HG03571 (cell line): ENCODE data around the gene TCF12.

Experiments used
- ATAC-seq: cut with Tn5 transposase; IDR thresholded peaks from one replicate; pipeline ENCODE4 v1.9.1; 2021; ENCODE audit not compliant: unreplicated experiment

The TCF12 gene

DNA sequence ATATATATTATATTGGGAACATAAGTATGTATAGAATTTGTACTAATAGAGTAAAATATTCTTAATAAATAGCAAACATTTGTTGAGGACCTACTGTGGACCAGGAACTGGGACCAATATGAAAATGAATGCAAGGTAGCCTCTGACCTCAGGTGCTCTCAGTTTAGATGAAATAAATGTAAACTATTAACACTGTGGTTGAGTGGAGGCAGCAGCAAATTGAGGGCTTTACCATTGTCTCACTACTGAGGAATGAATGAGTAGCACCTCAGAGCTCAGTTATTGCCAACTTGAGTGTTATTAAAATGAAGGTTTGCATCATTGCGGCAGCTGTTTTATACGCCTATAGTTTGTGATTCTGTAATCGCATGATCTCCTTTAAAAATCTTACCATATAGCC, 366.9 kb downstream of the TCF12 start:
- ATAC-seq = peak; percentile 38

DNA sequence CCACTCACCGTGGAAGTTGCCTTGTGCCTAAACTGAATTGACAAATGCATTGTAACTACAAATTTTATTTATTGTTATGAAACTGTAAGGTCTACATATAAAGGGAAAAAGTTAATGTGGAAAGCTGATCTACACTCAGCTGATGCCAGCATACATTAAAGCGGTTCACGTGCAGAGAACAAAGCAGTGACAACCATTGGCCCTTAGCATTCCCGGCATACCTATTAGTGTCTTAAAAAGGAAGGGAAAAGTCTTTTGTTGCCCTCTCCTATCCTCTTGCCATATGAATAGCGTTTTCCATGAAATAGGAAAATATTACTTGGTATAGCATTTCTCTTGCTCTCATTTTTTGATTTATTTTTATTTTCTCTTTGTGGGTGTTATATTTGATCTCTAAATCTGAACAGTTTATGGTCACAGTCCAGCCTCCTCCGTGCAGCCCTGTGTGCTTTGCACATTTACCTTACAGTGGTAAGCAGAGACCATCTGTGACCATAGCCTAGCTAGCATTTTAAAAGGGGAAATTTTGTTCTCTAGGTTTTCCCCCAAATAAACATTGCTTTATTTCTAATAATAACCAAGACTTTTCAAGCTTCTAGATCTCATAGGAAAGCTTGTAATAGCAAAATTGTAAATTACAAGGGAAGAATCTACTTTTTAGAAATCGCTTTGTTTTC, 368.1 kb downstream of the TCF12 start:
- no peak for ATAC-seq

DNA sequence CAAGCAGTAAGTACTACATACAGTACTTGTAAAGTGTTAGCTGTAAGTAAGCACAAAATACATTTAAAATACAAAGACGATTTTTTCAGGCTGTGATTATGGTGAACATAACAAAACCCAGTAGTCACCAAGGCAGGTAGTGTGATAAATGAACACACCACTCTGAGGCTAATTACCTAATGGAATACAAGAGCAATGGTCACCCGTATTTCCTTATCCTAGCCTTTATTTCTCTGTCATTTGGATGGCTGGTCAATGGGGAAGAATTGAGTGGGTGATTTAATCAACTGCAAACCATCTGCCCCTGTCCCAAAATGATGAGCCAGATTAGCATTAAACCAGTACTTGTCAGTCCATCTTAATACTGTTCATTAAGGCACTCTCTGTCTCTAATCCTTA, 368.7 kb downstream of the TCF12 start:
- no peak for ATAC-seq

DNA sequence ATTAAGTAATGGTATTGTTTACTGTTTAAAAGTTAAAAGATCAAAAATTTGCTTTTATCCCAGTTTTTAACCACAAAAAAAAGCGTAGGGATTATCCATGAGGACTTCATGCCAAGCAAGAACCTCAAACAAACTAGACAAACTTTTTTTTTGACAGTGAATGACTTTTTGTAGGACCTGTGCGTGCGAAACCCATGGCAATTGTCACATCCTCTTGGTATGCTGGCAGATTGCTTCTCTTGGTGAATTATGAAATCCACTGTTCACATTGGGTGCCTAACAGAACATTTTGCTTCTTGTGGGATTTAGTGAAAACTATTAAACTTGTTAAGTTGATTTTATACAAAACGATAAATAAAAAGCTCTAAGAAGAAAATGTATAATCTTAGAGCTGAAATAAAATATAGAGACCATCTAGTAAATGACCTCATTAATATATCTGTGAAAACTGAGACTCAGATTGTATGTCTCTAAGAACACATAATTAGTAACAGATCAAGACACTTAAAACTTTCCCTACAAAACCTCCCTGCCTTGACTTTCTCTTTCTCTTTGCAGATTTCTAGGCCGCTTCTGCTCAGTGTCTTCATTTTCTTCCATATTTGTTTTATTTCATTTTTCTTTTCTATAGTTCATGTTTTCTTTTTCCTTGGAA, 370.6 kb downstream of the TCF12 start:
- ATAC-seq = no peak

DNA sequence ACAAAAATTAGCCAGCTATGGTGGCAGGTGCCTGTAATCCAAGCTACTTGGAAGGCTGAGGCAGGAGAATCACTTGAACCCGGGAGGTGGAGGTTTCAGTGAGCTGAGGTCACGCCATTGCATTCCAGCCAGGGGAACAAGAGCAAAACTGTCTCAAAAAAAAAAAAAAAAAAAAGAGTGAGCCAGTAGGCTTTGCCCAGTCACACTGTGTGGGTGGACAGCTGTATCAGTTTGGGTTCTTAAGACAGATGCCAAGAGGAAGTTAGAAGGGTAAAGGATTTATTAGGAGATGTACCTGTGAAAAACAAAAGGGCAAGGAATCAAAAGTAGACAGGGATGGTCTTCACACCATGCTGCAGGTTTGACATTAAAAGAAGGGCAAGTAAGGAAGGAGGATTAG, 371.7 kb downstream of the TCF12 start:
- no peak for ATAC-seq

DNA sequence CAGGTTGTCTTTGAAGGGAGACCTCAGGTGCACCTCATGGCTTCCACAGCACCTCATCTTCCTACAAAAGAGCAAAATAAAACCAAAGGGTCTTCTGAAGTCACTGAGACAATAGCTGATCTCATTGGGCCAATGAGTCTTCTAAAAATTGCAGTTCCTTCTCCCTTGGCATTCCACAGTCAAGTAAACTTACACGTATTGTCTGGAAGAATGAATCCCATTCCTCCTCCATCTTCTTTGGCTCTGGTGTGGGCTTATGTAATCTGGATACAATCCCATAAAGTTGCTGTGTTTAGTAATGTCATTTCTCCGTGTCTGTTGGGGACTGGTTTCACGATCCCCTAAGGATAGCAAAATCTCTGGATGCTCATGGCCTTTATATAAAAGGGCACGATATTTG, 372.4 kb downstream of the TCF12 start:
- no peak for ATAC-seq

DNA sequence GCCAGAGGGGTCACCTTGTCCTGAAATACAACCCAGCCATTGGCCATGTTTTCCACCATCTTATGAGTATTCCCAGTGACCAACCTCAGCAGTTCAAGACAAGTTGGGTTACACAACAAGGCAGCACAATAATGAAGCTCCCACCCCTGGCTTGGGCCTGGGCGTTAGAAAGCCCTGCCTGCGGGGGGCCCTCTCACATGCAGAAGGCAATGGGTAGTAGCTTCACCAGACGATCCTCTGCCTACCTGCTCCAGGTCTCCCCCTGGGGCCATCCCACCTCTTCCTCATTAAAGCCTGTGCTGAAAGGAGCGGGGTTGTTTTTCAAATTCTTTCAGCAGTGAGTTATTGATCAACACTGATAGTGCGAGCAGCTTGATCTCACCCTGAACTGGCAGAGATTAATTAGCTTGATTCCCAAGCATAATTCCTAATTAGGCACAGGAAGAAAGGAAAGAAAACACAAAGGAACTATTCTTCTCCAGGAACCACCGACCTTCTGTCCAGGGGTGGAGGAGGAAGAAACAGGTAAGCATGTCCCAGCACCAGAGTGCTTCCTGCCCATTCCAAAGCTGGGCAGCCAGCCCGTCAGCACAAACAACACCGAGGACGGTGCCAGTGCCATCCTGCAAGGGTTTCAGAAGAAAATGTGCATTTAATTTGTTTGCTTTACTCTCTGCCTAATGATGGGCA, 378.2 kb downstream of the TCF12 start:
- ATAC-seq = no peak

DNA sequence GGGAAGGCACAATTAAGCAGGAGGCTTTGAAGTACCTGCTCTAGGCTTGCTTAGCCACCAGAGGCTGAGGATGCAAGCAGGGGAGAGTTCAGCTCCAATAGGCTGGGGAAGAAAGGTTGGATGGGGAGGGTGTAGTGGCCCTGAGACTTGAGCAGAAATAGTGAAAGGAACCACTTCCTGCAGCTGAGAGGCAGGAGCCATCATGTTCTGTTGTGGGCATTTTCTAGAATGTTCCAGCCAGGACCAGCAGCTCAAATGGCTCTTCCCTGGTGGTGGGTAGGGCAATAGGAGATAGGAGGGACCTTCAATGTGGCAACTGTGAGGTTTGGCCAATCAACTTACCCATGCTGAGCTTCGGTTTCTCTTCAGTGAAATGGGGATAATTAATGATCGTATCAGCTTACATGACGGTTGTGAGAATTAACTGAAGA, 378.7 kb downstream of the TCF12 start:
- no peak for ATAC-seq

DNA sequence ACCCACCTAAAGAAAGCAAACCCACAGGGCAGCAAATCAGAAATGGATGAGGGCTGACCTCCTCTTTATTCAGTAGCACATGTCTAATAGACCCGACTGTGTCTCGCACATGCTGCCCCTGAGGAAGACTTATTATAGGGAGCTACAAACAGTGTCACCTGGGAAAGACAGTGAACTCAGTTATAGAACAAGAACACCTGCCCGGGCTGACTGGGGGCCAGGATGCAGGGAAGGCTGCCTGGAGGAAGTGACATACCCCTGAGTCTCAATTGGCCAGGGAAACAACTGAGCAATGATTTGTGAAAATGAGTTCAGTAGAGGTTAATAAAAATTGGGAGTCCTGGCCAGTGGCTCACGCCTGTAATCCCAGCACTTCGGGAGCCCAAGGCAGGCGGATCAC, 379.2 kb downstream of the TCF12 start:
- no peak for ATAC-seq

DNA sequence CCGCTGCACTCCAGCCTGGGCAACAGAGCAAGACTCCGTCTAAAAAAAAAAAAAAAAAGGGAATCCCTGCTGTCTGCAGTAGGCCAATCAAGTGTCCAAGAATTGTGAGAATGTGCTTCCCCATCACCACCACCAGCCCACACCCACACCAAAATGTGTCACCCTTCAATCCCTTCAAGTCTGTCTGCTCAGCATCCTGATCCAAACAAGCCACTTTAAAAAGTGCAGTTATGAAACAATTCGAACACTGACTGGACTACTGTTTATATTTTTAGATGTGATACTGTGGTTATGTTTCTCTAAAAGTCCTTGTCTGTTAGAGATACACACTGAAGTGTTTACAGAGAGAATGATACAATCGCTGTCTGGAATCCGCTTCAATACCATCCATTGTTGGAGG, 379.8 kb downstream of the TCF12 start:
- no peak for ATAC-seq

DNA sequence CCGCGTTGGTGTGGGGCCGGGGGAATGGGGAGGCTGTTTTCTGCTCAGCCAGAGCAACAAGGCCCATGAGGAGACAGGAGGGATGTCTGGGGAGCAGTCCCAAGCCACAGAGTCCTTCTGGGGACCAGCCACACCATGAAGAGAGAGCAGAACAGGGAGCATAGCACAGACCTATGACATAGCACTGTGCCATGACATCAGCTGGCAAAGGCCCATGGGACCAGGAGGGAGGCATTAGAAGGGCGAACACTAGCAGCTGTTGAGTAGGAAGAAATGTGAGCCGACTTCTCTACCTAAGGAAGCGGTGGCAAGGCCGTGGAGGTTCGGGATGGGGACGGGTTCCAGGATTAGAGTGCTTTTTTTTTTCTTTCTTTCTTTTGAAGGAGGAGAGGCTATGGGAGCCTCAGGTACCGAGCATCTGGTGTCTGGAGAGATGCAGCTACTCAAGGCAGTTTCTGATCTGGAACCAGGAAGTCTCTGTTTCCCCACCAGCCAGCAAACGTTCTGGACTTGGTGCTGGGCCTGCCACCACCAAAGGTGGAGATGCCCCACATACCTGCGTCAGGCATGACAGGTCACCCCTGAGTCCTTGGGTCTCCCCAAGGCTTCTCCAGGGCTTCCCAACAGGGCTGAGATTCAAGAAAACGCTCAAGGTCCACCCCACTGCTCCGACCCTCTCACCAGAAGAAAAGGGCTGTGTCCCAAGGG, 380.6 kb downstream of the TCF12 start:
- ATAC-seq = no peak

DNA sequence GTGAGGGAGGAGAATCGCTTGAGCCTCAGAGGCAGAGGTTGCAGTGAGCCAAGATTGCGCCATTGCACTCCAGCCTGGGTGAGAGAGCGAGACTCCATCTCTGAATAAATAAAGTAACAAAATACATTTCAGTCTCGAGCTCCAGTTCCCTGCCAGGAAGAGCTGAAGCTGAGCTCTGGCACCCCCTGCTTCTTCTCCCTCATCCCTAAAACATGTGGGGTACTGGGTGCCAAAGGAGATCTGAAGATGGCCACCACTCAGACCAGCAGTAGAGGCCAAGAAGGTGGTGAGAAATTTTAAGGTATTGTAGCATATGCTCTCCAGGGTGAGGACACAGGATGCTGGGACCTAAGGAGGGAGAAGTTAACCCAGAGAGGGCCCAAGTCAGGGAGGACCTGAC, 382.9 kb downstream of the TCF12 start:
- no peak for ATAC-seq

DNA sequence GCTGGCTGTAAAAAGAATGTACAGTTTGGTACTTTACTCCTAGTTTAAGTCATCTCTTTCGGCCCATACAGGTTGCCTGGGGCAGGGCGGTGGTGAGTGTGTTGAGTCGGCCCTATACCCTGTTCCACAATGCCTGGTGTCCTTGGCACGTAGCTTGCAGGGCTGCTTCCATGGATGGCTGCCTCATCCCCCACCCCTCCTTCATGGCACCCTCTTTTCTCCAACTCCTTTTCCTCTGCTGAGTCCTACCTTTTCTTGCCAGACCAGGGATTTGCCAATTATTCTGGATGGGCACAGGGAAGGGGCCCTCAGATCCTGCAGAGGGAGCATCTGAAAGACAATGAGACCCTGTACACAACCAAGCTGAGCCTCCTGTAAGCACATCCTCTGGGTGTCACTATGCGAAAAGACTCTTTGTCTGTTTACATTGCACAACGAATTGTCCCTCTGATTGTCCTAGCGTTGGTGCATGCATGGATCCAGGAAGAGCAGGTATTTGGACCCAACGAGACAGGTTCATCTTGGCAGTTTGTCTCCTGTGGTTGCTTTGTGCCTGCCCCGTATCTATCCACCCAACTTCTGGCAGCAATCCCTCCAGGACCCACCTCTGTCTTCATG, 384.3 kb downstream of the TCF12 start:
- ATAC-seq = no peak

DNA sequence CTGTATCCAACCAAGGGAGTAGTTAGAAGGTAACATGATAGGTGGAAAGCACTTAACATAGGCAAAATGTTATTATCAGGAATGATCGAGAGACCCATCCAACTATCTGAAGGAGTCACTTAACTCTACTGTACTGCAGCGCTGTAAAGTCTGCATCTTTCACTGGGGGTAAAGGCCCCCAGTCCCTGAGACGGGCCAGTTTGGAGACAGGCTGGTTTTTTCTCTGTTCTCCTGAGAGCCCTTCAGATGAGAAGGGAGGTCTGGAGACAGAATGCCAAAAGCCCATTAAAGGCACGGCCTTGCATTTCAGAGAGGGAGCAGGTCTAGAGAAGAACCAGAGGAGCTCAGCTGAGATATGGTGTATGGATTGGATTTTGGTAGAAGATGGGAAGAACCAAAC, 386.6 kb downstream of the TCF12 start:
- no peak for ATAC-seq

DNA sequence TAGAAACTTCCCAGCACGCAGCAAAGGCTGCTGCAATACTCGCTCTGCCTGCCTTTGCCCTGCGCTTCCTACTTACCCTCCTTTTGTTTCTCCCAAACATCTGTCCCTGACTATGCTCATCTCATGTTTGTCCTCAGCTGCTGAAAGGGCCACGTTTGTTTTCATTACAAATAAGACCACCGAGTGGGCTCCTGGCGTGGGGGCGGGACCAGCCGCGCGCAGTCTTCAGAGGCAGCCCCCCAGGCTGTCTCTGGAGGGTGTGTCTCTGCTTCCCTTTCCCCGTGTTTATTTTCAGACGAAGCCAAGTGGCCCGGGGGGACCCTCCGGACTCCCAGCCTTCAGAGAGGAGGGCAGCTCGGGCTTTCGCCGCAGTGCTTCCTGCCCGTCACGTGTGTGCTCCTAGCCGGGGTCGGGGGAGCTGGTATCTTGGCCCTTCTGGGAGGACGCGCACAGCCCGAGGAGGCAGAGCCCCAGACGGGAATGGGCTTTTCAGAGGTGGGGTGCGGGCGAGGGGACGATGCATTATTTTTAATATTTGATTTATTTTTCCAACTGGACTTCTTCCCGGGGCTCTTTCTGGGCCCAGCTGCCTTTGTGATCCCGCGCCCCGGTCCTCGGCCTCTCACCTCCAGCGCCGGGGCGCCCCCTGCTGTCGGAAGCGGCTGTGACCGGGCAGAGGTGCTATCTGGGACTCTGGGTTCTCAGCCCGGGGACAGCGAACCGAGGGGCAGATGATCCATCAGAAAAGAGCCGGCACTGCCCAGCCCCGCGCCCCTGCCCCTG, 387.9 kb downstream of the TCF12 start:
- ATAC-seq = no peak

DNA sequence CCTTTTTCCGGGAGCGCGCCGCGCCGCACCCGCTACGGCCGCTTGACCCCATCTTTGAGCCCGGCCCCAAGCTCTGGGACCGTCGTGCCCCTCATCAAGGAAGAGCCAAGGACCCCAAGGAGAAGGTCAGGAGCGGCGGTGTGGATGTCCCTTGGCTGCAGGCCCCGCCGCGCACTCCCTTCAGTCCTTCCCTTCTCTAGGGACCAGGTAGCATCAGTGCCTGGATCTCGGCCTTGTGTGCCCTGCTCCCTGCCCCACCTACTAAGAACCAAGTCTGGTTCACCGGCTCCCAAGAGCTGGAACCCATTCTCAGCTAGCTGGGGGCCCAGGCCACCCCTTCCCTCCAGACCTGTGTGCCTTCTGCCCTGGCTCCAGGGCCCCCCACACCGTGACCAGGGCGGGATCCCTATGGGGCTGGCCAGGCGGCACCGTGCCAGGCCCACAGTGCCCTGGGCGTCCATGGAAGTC, 388.5 kb downstream of the TCF12 start:
- no peak for ATAC-seq

DNA sequence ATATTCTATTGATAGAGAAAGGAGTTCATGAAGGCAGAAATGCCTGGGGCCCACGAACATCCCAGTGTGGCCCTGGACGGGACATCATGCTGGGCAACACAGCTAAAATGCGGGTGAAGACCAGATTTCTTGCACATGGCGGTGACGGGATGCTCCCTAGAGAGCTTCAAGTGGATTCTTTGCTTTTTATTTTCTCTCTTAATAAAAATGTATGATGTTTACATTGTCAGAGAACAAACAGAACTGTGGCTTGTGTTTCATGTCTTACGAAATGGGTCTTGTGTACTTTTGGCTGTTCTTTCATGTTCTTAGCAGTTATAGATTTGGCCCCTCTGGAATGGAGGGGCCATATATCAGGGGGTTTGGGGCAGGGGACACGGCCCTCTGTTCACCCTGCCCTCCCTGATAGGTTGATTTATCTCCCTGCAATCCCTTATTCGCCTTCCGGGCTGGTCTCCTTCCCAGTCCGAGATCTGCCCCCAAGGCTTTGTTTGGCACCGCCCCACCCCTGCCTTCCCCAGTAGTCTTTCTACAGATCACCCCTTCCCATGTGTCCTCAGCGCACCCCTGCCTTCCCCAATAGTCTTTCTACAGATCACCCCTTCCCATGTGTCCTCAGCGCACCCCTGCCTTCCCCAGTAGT, 389.2 kb downstream of the TCF12 start:
- no peak for ATAC-seq

DNA sequence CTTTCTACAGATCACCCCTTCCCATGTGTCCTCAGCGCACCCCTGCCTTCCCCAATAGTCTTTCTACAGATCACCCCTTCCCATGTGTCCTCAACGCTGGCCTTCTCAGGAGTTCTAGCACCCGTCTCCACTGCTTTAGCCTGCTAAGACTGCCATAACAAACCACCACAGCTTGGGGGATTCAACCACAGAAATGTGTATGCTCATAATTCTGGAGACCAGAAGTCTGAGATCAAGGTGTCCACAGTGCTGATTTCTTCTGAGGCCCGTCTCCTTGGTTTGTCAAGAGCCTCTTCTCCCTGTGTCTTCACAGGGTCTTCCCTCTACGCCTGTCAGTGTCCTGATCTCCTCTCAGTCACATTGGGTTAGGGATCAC, 389.7 kb downstream of the TCF12 start:
- ATAC-seq = no peak

DNA sequence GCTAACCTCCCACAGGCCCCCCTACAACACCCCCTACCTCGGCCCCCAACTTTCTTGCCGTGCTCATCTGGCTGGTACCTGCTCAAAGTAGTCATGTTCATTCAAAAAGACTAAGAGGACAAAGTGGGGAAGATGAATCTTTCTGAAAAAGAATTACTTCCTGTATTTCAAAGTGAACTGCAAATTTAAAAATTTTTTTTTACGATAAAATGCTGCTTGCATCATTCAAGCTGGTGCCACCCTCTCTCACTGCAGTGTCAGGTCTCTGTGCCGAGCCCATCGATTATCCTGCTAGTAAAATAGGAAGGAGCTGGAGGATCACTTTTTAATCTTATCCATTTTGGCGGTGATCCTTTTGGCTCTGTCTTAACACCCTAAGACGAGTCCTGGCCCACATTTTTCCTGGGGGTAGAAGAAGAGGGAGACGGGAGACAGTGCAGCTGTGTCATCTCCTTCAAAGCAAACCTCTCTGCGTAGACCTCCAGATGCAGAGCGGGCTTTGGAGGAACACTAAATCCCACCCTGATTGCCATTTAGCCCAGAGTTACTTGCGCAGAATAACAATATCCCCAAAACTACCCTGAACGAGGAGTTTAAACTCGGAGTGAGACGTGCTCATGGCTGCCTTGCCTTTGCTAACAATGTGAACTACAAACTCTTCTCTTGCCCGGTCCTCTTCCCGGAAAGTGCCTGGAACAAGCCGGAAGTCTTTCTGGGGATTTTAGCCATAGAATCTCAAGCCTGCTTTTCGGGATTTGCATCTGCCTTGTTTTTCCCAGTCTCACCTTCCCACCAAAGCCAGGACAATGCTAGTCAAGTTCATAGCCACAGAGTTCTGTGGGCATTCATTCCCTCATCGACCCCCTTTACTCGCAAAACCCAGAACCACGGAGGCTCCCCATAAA, 391.7 kb downstream of the TCF12 start:
- no peak for ATAC-seq
